ENCODE results near the gene GNG12. TPM values are rescaled to one million over a fixed set of nuclear protein-coding genes. Genes with fewer than 3 reads are reported as not detected.

The GNG12 gene
- polyA plus RNA-seq, 1 donor from 2014 or later, result not detected

DNA sequence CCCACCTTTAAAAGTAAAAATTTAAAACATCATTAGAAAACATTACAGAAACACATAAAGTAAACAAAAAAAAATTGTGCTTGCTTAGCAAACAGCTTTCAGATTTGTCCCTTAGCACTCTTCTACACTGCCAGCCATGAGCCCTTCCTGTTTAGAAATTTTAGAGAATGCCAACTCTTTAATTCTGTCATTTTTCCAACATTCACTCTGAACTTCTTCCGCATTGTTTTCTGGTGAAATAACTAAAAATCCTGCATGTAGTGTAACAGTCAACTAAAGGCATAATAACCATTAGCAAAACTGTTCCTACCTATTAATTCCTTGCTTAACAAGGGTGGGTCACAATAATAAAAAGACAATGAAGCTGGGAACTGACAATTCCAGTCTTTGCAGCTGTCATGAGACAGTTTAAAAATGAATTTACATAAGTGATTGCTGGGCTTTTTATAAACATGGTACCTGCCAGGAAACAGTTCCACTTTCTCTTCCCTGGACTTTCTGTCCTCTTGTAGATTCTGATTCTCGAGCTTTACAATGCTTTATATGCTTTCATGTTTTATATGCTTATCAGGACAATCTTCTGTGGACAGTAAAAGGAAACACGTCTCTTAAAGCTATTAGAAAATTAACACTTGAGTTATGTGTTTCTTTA, 19.0 kb downstream of the GNG12 start:
- H3K27ac Mint-ChIP-seq, result no peak overlapping the region
- no peaks in the 10 kb centered on the region for H3K4me1 Mint-ChIP-seq
- H3K27me3 Mint-ChIP-seq, result peaks cover 13% of the 10 kb centered on the region
- peaks cover 0 to 3% (median 0%) of the 10 kb centered on the region in 3 donors for H3K9me3 Mint-ChIP-seq
- no peaks in the 10 kb centered on the region for H3K36me3 Mint-ChIP-seq
- H3K4me3 Mint-ChIP-seq, result no peak overlapping the region

DNA sequence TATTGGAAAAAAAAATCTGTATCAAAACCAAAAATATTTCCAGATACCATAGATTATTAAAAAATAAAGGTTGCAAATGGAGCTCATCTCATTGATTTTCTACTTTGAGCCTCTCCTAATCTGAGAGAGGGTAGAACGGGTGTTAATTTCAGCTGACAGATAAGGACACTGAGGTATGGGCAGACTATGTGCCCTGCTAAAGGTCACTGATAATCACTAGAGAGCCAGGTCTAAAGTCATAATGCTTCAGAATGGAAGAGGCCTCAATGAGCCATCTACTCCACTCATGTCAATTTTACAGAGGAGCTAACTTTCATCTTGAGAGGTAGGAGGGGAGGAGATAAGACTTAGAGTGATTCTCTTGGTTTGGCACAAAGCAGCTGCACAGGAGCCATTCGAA, 21.0 kb downstream of the GNG12 start:
- Mint-ChIP-seq H3K4me1 (no peaks in the 10 kb centered on the region), H3K27me3 (peaks cover 4% of the 10 kb centered on the region), H3K4me3 (no peak overlapping the region), H3K9me3 (peaks cover 0 to 3% (median 0%) of the 10 kb centered on the region in 3 donors), H3K27ac (no peak overlapping the region), H3K36me3 (no peaks in the 10 kb centered on the region)

DNA sequence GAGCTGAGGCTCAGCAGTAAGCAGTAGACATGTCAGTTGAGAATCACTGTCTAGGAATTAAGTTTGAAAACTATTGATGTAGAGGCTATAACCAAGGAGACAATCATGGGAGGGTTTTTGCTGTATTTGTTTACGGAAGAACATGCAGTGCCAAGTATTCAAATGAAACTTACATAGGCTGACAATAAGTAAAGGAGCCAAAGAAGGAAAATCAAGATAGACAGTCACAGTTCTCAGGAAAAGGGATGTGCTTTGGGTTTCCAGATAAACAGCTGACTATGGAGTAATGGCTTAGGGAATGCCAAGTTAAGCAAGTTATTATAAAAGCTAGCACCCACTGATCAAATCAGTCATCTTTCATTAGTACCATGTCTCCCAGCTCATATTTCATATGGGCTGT, 21.5 kb downstream of the GNG12 start:
- no peak overlapping the region for H3K27ac Mint-ChIP-seq
- H3K27me3 Mint-ChIP-seq, result peaks cover 4% of the 10 kb centered on the region
- no peak overlapping the region for H3K4me3 Mint-ChIP-seq
- H3K9me3 Mint-ChIP-seq, result peaks cover 0 to 2% (median 0%) of the 10 kb centered on the region in 3 donors
- H3K36me3 Mint-ChIP-seq, result no peaks in the 10 kb centered on the region
- H3K4me1 Mint-ChIP-seq, result no peaks in the 10 kb centered on the region

DNA sequence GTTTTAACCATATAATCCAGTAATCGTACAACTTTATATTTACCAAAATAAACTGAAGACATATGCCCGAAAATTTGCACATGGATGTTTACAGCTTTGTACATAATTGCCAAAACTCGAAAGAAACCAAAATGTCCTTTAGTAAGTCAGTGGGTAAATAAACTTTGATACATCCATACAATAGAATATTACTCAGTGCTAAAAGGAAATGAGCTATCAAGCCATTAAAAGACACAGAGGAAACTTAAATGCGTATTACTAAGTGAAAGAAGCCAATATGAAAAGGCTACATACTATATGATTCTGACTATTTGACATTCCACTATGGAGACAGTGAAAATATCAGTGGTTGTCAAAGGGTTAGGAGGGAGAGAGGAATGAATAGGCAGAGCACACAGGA, 23.4 kb downstream of the GNG12 start:
- H3K4me1 Mint-ChIP-seq, result no peaks in the 10 kb centered on the region
- peaks cover 0 to 6% (median 0%) of the 10 kb centered on the region in 3 donors for H3K9me3 Mint-ChIP-seq
- H3K27ac Mint-ChIP-seq, result no peak overlapping the region
- no peaks in the 10 kb centered on the region for H3K36me3 Mint-ChIP-seq
- H3K27me3 Mint-ChIP-seq, result peaks cover 2% of the 10 kb centered on the region
- no peak overlapping the region for H3K4me3 Mint-ChIP-seq

DNA sequence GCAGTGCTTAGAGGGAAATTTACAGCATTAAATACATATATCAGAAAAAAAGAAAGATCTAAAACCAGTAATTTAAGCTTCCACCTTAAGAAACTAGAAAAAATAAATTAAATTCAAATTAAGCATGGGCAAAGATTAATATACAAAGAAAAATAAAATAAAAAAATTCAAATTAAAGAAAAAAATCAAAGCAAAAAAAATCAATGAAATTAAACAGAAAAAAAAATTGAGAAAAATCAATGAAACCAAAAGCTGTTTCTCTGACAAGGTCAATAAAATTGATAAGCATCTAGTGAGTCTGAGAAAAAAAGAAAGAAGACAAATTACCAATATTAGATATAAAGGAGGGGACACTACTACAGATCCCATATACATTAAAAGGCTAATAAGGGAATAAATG, 26.0 kb downstream of the GNG12 start:
- peaks cover 0 to 2% (median 0%) of the 10 kb centered on the region in 3 donors for H3K4me1 Mint-ChIP-seq
- no peak overlapping the region for H3K27ac Mint-ChIP-seq
- H3K9me3 Mint-ChIP-seq, result peaks cover 0 to 8% (median 0%) of the 10 kb centered on the region in 3 donors
- peaks cover 9% of the 10 kb centered on the region for H3K27me3 Mint-ChIP-seq
- no peak overlapping the region for H3K4me3 Mint-ChIP-seq
- peaks cover 1% of the 10 kb centered on the region for H3K36me3 Mint-ChIP-seq

DNA sequence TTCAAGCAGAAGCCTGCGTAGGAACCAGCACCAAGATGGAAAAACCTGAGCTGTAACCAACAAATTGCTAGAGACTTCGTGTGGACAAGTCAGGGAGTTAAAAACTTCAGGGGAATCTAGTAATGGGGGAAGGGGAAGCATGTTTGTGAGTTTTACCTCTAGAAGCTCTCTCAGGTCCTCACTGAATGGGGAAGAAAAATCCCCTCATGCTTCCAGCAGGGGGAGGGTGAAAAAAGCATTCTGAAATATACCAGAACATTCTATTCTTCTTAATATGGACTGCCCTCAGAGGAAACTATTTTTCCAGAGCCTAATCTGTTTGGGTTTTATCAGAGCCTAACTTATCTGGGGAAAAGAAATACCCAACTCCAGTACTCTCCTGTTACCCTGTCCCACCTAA, 28.6 kb downstream of the GNG12 start:
- H3K27me3 Mint-ChIP-seq, result peaks cover 17% of the 10 kb centered on the region
- no peak overlapping the region for H3K27ac Mint-ChIP-seq
- H3K36me3 Mint-ChIP-seq, result peaks cover 1% of the 10 kb centered on the region
- H3K9me3 Mint-ChIP-seq, result peaks cover 0 to 8% (median 0%) of the 10 kb centered on the region in 3 donors
- H3K4me3 Mint-ChIP-seq, result no peak overlapping the region
- peaks cover 0 to 2% (median 0%) of the 10 kb centered on the region in 3 donors for H3K4me1 Mint-ChIP-seq

DNA sequence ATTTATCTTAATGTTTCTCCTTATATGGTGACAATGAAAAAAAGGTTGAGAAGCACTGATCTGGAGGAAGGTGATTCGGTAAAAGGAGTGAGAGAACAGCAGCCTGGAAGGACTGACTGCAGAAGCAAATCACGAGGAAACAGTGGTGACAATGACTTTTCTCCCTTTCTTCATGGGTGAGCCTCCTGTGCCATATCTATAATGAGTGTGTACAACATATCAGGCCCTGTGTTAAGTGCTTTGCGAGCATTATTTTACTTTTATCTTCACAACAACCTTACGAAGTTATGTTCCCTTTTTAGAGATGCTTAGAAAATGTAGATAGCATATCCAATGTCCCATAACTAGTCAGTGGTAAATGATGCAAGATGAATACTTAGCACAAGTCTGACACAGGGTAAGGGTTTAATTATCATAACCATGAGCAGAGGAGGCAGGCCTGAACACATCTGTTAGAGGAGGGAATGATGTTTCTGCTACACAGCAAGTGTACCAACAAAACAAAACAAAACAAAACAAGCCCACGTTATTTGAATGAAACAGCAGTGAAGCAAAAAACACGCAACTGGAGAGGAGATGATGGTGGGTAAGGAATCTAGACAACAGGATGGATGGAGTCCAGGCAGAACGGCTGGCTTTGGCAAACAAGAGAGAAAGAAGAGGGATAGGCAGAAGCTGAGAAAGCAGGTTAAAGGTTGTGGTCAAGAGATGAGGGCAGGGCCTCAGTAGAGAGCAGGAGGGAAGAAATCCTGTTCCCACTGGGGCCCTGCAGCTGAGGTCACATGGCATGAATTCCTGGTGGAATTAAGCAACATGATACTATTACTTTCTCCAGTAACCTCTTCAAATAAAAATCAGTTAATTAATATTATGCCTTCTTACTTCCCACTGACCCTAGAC, 29.6 kb downstream of the GNG12 start:
- Mint-ChIP-seq H3K36me3 (peaks cover 1% of the 10 kb centered on the region), H3K9me3 (peaks cover 0 to 8% (median 0%) of the 10 kb centered on the region in 3 donors), H3K27me3 (peaks cover 17% of the 10 kb centered on the region), H3K27ac (no peak overlapping the region), H3K4me3 (peak overlapping the region in 1 of 4 donors; percentile 1), H3K4me1 (peaks cover 0 to 2% (median 0%) of the 10 kb centered on the region in 3 donors)

DNA sequence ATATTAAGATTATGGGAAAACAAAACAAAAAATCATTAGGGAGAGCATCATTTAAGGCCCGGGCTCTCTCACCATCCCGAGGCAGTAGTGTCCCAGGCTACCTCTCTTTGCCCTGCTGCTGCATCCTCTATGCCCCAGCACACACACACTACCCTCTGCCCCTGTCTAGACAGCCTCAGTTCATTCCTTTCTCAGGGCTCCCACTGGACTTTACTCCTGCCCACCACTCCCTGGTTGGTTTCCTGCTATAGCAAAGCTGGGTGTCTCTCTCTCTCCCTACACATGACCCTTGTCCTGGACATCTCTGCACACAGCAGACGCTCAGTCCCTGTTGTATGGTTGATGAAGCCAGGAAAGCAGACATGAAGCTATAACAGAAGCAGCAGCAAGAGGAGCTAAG, 30.7 kb downstream of the GNG12 start:
- H3K9me3 Mint-ChIP-seq, result peaks cover 0 to 8% (median 0%) of the 10 kb centered on the region in 3 donors
- peak overlapping the region in 1 of 3 donors; percentile 69 for H3K27ac Mint-ChIP-seq
- peak overlapping the region in 1 of 4 donors; percentile 56 for H3K4me3 Mint-ChIP-seq
- H3K27me3 Mint-ChIP-seq, result peaks cover 20% of the 10 kb centered on the region
- peaks cover 1% of the 10 kb centered on the region for H3K36me3 Mint-ChIP-seq
- H3K4me1 Mint-ChIP-seq, result peaks cover 0 to 2% (median 0%) of the 10 kb centered on the region in 3 donors

DNA sequence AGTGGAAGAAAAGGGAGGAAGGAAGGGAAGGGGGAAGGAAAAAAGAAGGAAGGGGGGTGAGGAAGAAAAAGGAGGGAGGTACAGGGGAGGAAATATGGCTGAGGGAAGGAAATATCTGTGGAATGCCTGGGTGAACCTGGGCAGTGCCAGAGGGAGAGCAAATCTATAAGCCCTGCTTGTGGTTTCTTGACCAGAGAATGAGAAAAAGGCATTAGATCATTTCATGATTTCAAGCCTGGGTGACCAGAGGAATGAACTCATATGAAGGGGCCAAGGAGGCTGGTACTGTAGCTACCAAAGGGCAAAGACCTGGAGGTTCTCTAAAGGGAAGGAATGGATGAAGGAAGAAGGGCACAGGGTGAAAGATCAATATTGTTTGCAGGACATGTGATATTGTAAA, 31.4 kb downstream of the GNG12 start:
- Mint-ChIP-seq H3K36me3 (peaks cover 1% of the 10 kb centered on the region), H3K27ac (no peak overlapping the region), H3K4me1 (peaks cover 0 to 2% (median 0%) of the 10 kb centered on the region in 3 donors), H3K27me3 (peaks cover 20% of the 10 kb centered on the region), H3K9me3 (peaks cover 0 to 7% (median 0%) of the 10 kb centered on the region in 3 donors), H3K4me3 (peak overlapping the region in 1 of 4 donors; percentile 47)

DNA sequence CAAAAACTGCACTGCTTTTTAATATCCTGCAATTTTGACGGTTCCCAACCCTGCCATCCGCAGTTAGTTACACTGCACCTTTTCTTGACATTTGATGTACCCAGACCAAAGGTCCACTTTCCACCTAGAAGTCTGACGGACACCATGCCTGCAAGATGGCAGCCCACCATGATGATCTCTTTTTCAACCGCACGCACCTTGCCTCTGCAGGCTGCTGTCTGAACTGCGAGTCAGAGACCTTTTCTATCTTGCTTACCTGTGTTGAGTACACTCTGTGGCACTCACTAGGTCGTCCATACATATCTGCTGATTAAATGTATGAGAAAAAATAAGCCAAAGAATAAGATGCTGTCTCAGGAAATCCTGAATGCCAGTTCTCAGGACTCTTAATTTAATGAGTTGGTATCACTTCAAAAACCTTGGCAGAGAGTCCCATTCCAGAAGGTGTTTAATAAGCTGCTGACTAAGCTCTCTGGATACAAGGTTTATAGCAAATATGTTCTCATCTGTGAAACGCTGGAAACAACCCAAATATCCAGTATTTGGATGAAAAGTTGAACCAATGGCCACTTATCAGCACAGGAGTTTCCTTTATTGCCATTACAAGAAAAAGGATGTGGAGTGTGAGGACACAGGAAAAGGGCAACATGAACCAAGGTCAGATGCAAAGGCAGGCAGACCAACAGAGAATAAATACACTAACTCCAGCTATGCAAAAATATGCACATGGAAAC, 37.9 kb downstream of the GNG12 start:
- no peak overlapping the region for H3K4me3 Mint-ChIP-seq
- H3K36me3 Mint-ChIP-seq, result no peaks in the 10 kb centered on the region
- no peaks in the 10 kb centered on the region for H3K4me1 Mint-ChIP-seq
- peaks cover 0 to 2% (median 0%) of the 10 kb centered on the region in 3 donors for H3K9me3 Mint-ChIP-seq
- no peak overlapping the region for H3K27ac Mint-ChIP-seq
- H3K27me3 Mint-ChIP-seq, result peaks cover 6% of the 10 kb centered on the region

DNA sequence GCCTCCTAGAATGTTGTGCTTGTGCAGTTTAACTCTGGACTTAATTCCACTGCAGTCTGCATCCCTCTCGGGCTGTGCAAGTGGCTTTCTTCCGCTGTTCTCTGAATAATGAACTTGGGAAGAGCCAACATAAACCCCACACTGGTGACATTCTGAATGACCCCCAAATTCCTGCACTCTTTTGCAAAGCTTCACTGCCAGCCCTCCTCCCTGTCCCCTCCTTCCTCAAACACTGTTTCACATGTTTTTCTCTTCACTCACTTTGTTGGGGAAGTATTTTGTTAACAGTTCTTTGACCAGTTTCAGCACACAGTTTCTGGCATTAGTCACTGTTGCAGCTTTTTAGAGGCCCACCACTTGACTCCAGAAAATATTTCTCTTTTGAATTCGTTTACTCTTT, 39.7 kb downstream of the GNG12 start:
- Mint-ChIP-seq H3K27me3 (peaks cover 5% of the 10 kb centered on the region), H3K4me3 (no peak overlapping the region), H3K27ac (no peak overlapping the region), H3K36me3 (no peaks in the 10 kb centered on the region), H3K4me1 (no peaks in the 10 kb centered on the region), H3K9me3 (peaks cover 0 to 2% (median 0%) of the 10 kb centered on the region in 3 donors)

DNA sequence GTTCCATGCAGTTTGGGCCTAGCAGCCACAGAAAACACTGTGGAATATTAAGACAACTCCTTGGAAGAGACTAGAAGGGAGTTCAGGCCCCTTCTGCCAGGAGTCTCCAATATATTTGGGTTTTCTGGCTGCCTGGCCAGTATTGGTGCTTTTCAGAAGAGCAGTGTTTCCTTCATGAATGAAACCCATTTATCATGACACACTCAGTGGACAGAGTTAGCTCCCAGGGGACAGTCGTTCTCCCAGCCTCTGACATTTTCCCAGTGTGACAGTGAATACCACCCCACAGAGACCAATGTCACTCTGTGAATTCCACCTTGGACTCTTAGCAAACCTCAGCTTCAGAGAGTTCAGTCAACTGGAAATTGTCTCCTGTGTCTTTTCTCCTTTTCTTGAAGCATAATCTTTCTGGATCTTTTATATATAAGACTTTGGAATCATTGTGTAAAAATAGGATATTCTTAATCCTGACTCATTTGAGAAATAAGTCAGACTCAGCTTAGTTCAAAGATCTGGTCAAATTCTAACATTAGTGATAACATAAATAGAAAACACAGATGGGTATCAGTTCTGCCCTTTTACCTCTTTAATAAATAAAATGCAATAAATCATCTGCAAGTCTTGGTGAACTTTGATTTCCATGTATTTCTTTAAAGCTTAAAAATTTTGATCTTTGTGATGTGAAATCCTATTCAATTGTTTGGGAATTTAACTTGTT, 40.4 kb downstream of the GNG12 start:
- Mint-ChIP-seq H3K9me3 (peaks cover 0 to 2% (median 0%) of the 10 kb centered on the region in 3 donors), H3K27me3 (peaks cover 2% of the 10 kb centered on the region), H3K27ac (no peak overlapping the region), H3K4me1 (no peaks in the 10 kb centered on the region), H3K36me3 (no peaks in the 10 kb centered on the region), H3K4me3 (no peak overlapping the region)

DNA sequence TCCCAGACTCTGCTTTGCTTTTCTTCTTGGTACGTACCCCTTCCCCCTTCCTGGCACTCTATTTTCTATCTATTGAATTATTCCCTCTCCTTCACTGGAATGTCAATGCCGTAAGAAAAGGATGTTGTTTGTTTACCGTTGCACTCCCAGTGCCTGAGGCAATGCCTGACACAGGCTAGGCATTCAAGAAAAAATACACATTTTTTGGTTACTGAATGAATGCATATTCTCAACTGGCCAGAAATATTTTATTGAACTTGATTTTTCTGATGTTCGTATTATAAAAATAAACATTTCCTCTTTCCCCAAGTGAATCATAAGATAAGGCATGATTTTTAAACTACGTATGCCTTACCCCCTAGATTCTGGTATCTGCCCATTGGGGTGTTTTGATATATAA, 41.2 kb downstream of the GNG12 start:
- peaks cover 2% of the 10 kb centered on the region for H3K27me3 Mint-ChIP-seq
- peaks cover 0 to 2% (median 0%) of the 10 kb centered on the region in 3 donors for H3K9me3 Mint-ChIP-seq
- H3K36me3 Mint-ChIP-seq, result no peaks in the 10 kb centered on the region
- H3K4me1 Mint-ChIP-seq, result no peaks in the 10 kb centered on the region
- no peak overlapping the region for H3K27ac Mint-ChIP-seq
- no peak overlapping the region for H3K4me3 Mint-ChIP-seq

DNA sequence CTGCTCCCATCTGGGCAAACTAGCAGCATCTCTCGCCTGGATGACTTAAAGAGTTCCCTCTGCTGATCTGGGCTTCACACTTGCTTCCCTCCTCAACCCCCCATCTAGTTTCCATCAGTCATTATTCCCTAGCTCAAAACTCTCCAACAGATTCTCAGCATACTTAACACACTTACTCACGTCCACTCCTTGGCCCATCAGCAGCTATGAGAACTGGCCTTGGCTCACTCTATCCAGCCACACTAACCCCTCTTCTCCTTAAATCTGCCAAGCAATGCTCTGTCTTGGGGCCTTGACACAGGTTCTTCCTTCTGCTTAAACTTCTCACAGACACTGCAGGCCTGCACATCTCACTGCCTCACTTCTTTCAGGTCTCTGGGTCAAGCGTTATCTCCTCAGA, 41.6 kb downstream of the GNG12 start:
- H3K27me3 Mint-ChIP-seq, result peaks cover 2% of the 10 kb centered on the region
- H3K9me3 Mint-ChIP-seq, result peaks cover 0 to 2% (median 0%) of the 10 kb centered on the region in 3 donors
- no peak overlapping the region for H3K27ac Mint-ChIP-seq
- H3K4me3 Mint-ChIP-seq, result no peak overlapping the region
- no peaks in the 10 kb centered on the region for H3K36me3 Mint-ChIP-seq
- no peaks in the 10 kb centered on the region for H3K4me1 Mint-ChIP-seq

All from IgD-negative memory B cell (primary cell).